Pancreas (tissue), 10 donors: ENCODE data around the gene EIF3B. TPM values are rescaled to one million over a fixed set of nuclear protein-coding genes. Genes with fewer than 3 reads are reported as not detected.
"Not testable (repeated sequence)": the region's sequence is repeated elsewhere in the genome, so short reads cannot be mapped to it uniquely, and the experiment has no call there.

Source experiments
- ATAC-seq, 4 donors: fragments of 200-7000 bp; cut with Tn5 transposase; one replicate each; pipeline versions ENCODE4 v1.8.0 to v1.9.1; 2020; ENCODE audit warnings: mild to moderate bottlenecking in 4 of 4, moderate library complexity in 4 of 4
- DNase-seq, 6 donors: peaks; one replicate each; pipeline ENCODE4 v3.0.0-alpha.2; 2020
- FAIRE-seq: peaks from 2 replicates; lab custom pipeline; 2012; peaks lifted over from hg19 to GRCh38; lab: Jason Lieb, UNC
- H3K27ac ChIP-seq, 4 donors: fragments of 200-600 bp; sonication (generic); 1 replicate in 3 of 4; 2 replicates in 1 of 4; pipeline versions ENCODE4 v1.5.0 to v1.8.0; 2020
- H3K27me3 ChIP-seq, 4 donors: fragments of 200-600 bp; one replicate each; pipeline ENCODE4 v1.8.0; 2021
- H3K36me3 ChIP-seq, 3 donors: fragments of 200-600 bp; sonication (generic) in 1 of 3; one replicate each; pipeline versions ENCODE4 v1.5.0 to v1.8.0; 2020 to 2021
- H3K4me1 ChIP-seq, 3 donors: fragments of 200-600 bp; one replicate each; pipeline ENCODE4 v1.8.0; 2021
- H3K4me3 ChIP-seq, 4 donors: fragments of 200-600 bp; sonication (generic) in 2 of 4; one replicate each; pipeline versions ENCODE4 v1.5.0 to v1.8.0; 2020 to 2021
- H3K9me3 ChIP-seq, 4 donors: fragments of 200-600 bp; one replicate each; pipeline ENCODE4 v1.8.0; 2021
- CTCF ChIP-seq, 4 donors: fragments of 200-600 bp; sonication (generic) in 3 of 4; IDR thresholded peaks; one replicate each; pipeline versions ENCODE4 v1.5.0 to v1.8.0; 2021; ENCODE audit warnings: antibody characterized with exemption in 4 of 4
- WGBS, 2 donors: extraction: QIAGEN DNeasy Blood & Tissue Kit; methylation state at CpG; one replicate each; pipeline ENCODE4 v1.1.7; 2013; 5-methylcytosine and 5-hydroxymethylcytosine counted together
- intact Hi-C, 3 donors: fragments of 100-400 bp; cut with DNase I; formaldehyde crosslinking; loops; one replicate each; pipeline versions ENCODE4 v1.11.1 to v1.14.2; 2022
- polyA plus RNA-seq, 2 donors: library from polyadenylated mRNA; stranded (reverse); fragments of 200-250 nt; gene quantifications; one replicate each; pipeline ENCODE4 v1.2.3, GENCODE V29; 2013
- total RNA-seq, 6 donors: library from RNA; stranded (reverse); fragmentation: NEBNext Ultra II Directional in 4 of 6; extraction: Animal tissue kit (Norgen Biotek cat#: 25700) in 4 of 6; gene quantifications; one replicate each; pipeline versions ENCODE4 v1.2.1 to v1.2.4, GENCODE V29; 2021 to 2023
- donor health status: healthy with polysubstance abuse.
- donor health status: DM: no; HTN: no; CAD: no; lungs with moderate emphysema.
- donor health status: DM: no; HTN: no; CAD: no.
- donor health status: control.
- donor health status: control.
- donor health status: Bipolar disorder and iron deficiency.
- donor health status: DM: yes; HTN: yes; CAD: no.
- donor health status: DM: no; HTN: no; CAD: no.
- donor health status: DM: no; HTN: no; CAD: no.
- donor health status: DM: yes; HTN: yes; CAD: no.

EIF3B gene
- total RNA-seq, result 100 to 1,000 TPM in 1 of 6 donors, 10 to 100 TPM in 5; 61.1 to 106 (median 72.4) TPM
- 10 to 100 TPM; 83.2 to 90.6 TPM for polyA plus RNA-seq

GRCh38 chr7:2354186-2354938, at the start of gene EIF3B:
EIF3B (plus strand) TSS chr7:2354827; CDS start chr7:2354922, 95 bp downstream.
- Histone ChIP-seq H3K4me1 (peaks cover 10 to 26% (median 23%) of the 10 kb centered on the region in 3 donors), H3K27me3 (no peaks in the 10 kb centered on the region), H3K4me3 (peak within 1 kb of the TSS; percentile 89 to 100 (median 99)), H3K9me3 (no peaks in the 10 kb centered on the region), H3K36me3 (no peaks in the 10 kb centered on the region), H3K27ac (peak within 1 kb of the TSS; percentile 99 to 100 (median 100))
- ATAC-seq (peak; percentile 90 to 95 (median 92)), FAIRE-seq (no peak), DNase-seq (peak; percentile 86 to 93 (median 90))
- intact Hi-C loops, result no loop called here
- no peak for TF ChIP-seq CTCF (IDR thresholded peaks at IDR 0.05)
- 0% methylated on average over 39 to 55 of the region's 55 CpGs for WGBS, 2 donors

GRCh38 chr7:2305258-2305657, 49.4 kb upstream of the EIF3B start:
- H3K9me3 ChIP-seq, DNase-seq, H3K4me3 ChIP-seq, H3K4me1 ChIP-seq, H3K36me3 ChIP-seq, H3K27me3 ChIP-seq, FAIRE-seq, ATAC-seq, intact Hi-C loops, H3K27ac ChIP-seq: not testable (repeated sequence)
- 90 to 92% methylated on average over 6 of the region's 6 CpGs for WGBS, 2 donors

GRCh38 chr7:2306688-2307087, 47.9 kb upstream of the EIF3B start:
- TF ChIP-seq CTCF (IDR thresholded peaks at IDR 0.05), result no peak
- no peaks in the 10 kb centered on the region for H3K36me3 ChIP-seq
- FAIRE-seq (no peak), ATAC-seq (no peak), DNase-seq (no peak)
- 91 to 96% methylated on average over 6 of the region's 6 CpGs for WGBS, 2 donors
- intact Hi-C loops, result no loop called here
- no peaks in the 10 kb centered on the region for H3K9me3 ChIP-seq
- no peak overlapping the region for H3K27ac ChIP-seq
- no peaks in the 10 kb centered on the region for H3K4me1 ChIP-seq
- no peaks in the 10 kb centered on the region for H3K27me3 ChIP-seq
- no peak overlapping the region for H3K4me3 ChIP-seq

GRCh38 chr7:2307690-2308107, 46.9 kb upstream of the EIF3B start:
- ATAC-seq (no peak), FAIRE-seq (no peak), DNase-seq (no peak)
- TF ChIP-seq CTCF (IDR thresholded peaks at IDR 0.05), result no peak
- Histone ChIP-seq H3K36me3 (no peaks in the 10 kb centered on the region), H3K4me3 (no peak overlapping the region), H3K9me3 (no peaks in the 10 kb centered on the region), H3K27me3 (no peaks in the 10 kb centered on the region), H3K27ac (no peak overlapping the region), H3K4me1 (no peaks in the 10 kb centered on the region)
- intact Hi-C loops, result no loop called here
- 86 to 90% methylated on average over 7 of the region's 7 CpGs for WGBS, 2 donors

- 87 to 90% methylated on average over 20 of the region's 20 CpGs for WGBS, 2 donors
- Histone ChIP-seq H3K4me3 (no peak overlapping the region), H3K9me3 (no peaks in the 10 kb centered on the region), H3K27me3 (no peaks in the 10 kb centered on the region), H3K27ac (no peak overlapping the region), H3K36me3 (no peaks in the 10 kb centered on the region), H3K4me1 (peaks cover 0 to 4% (median 4%) of the 10 kb centered on the region in 3 donors)
- intact Hi-C loops, result no loop called here
- ATAC-seq (no peak), DNase-seq (no peak), FAIRE-seq (no peak)
- no peak for TF ChIP-seq CTCF (IDR thresholded peaks at IDR 0.05)
Observed at GRCh38 chr7:2309889-2310331, 44.7 kb upstream of the EIF3B start.
